NCI-H2029 treated with DMSO at 0.1 percent for 48 hours (cell line): ENCODE measurements around the gene CASP8AP2.
"Not testable (repeated sequence)": the region's sequence is repeated elsewhere in the genome, so short reads cannot be mapped to it uniquely, and the experiment has no call there.

Experiments used
- DNase-seq: peaks from one replicate; lab custom pipeline; 2025; lab: John Stamatoyannopoulos, UW

The CASP8AP2 gene

GRCh38 chr6:89826029-89826528 is 3.6 kb upstream of the CASP8AP2 start:
- DNase-seq = no peak

DNA sequence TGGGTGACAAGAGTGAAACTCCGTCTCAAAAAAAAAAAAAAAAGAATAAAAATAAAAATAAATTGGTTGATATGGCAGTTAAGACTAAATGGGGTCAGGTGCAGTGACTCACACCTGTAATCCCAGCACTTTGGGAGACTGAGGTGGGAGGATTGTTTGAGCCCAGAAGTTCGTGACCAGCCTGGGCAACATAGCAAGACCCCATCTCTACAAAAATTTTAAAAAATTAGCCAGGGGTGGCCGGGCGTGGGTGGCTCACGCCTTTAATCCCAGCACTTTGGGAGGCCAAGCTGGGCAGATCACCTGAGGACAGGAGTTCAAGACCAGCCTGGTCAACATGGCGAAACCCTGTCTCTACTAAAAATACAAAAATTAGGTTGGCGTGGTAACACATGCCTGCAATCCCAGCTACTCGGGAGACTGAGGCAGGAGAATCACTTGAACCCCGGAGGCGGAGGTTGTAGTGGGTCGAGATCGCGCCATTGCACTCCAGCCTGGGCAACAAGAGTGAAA is 1.1 kb upstream of the CASP8AP2 start:
- not testable (repeated sequence) for DNase-seq

DNA sequence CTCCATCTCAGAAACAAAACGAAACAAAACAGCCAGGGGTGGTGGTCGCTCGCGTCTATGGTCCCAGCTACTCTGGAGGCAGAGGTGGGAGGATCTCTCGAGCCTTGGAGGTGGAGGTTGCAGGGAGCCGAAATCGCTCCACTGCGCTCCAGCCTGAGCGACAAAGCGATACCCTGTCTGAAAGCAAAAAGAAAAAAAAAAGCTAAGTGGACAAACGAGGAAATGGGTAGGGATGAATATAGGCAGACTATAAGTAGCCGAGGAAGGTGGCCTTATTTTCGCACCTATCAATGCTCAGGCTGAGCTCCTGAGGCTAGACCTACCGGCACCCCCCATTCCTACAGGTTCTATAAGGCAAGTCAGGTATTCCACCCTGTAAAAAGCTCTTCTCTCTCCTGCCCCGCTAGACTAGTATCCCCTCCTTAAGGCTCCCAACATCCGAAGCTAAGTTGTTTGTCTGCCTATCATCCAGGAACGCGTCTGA is 650 bp upstream of the CASP8AP2 start:
- peak; percentile 76 for DNase-seq

- DNase-seq = no peak
These were observed 610 bp downstream of the CASP8AP2 start for GRCh38 chr6:89830170-89830809.

GRCh38 chr6:89834884-89835792 is 5.5 kb downstream of the CASP8AP2 start:
- DNase-seq = no peak

- no peak for DNase-seq
These were observed 7.1 kb downstream of the CASP8AP2 start for GRCh38 chr6:89836639-89837222.

GRCh38 chr6:89840538-89840937 is 10.9 kb downstream of the CASP8AP2 start:
- DNase-seq = no peak

DNA sequence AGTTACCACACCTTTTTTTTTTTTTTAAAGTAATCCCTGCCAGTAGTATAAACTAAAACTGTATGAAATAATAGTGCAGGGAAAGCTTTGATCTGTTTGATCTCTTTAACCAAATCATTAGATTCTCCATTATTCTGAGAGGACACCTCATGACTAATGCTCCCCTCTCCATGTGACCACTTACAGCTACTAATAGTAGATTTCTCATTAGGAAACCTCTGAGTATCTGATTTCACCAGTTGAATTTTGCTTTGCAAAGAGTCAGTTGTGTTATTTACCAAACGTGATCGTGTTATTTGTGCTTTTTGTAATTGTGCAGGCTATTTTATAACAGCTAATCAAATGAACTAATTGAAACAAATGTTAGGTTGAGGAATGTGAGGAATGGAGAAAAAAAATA is 12.5 kb downstream of the CASP8AP2 start:
- no peak for DNase-seq

- DNase-seq = no peak
These were observed 13.4 kb downstream of the CASP8AP2 start for GRCh38 chr6:89843070-89843469.

DNA sequence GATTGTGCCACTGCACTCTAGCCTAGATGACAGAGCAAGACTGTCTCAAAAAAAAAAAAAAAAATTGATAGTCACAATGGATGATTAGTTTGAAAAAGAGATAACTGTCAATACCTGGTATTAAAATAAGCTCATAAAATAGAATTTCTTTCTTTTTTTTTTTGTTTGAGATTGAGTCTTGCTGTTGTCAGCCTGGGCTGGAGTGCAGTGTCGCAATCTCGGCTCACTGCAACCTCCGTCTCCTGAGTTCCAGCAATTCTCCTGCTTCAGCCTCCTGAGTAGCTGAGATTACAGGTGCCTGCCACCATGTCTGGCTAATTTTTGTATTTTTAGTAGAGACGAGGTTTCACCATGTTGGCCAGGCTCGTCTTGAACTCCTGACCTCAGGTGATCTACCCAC is 17.8 kb downstream of the CASP8AP2 start:
- DNase-seq = not testable (repeated sequence)

DNA sequence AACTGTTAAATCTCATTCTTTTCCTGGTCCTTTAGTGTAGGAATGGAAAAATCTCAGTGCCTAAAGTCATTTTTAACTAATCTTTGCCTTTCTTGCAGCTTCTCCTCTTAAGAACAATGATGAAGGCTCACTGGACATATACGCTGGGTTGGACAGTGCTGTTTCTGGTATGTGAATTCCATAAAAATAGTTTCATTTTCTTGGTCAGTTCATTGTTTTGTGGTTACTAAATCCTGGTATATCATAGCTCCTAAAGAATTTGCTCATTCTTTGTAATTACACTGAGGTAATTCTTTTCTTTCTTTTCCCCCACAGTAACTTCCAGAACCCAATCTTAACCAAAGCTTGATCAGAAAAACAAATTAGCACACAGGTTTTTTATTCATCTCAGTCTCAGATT is 23.4 kb downstream of the CASP8AP2 start:
- no peak for DNase-seq

GRCh38 chr6:89858041-89858440 is 28.4 kb downstream of the CASP8AP2 start:
- DNase-seq = no peak

- DNase-seq = no peak
These were observed 30.1 kb downstream of the CASP8AP2 start for GRCh38 chr6:89859744-89860143.

GRCh38 chr6:89862273-89862672 is 32.6 kb downstream of the CASP8AP2 start:
- no peak for DNase-seq

- no peak for DNase-seq
These were observed 33.0 kb downstream of the CASP8AP2 start for GRCh38 chr6:89862698-89863097.

- no peak for DNase-seq
These were observed 36.5 kb downstream of the CASP8AP2 start for GRCh38 chr6:89866024-89866678.

- no peak for DNase-seq
These were observed 44.0 kb downstream of the CASP8AP2 start for GRCh38 chr6:89873721-89874120.

DNA sequence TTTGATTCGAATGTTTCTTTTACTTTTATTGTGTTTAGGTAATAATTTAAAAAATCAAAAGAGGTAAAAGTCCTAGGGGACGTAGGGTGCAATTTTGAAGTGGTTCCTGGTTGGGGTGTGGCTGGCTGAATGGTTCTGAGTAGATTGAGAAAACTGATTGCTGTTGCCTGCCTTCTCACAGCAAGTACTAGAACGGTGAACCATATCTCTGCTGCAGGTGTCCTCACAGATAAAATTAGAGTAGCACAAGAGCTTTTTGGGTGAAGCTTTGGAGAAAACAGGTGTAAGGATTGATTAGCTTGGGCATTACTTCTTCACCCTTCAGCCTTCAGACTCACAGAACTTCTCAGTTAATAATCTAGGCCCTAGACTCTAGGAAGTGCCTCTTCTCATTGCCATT is 44.8 kb downstream of the CASP8AP2 start:
- DNase-seq = no peak

GRCh38 chr6:89886378-89887120 is 56.9 kb downstream of the CASP8AP2 start:
- DNase-seq = no peak

DNA sequence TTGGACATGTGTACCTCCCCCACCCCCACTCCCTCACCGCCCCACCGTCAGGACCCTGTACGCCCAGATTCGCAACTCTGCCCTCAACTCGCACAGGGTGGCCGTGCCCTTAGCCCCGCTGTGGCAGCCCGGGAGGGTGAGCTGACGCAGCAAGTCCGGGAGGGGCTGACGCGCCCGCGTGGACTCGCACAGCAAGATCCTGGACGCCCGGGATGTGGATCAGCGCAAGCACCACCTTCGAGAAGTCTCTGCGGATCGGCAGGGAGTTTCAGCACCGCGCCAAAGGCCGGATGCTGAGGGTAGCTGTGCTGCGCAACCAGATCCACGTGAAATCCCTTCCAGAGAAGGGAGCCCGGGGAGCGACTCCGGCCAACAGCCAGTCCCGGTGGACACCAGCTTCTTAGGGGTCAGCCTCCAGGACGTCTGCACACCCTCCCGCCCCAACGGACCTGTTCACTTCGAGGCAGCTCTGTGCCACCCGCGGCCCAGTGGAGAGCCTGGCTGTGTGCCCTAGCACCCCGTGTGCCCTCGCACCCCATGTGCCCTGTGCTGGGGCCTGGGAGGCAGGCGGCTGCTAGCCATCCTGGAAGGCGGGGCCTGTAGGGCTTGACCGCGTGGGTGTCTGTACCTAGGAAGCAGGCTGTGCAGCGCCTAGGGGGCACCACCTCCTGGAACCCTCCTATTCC is 57.9 kb downstream of the CASP8AP2 start:
- no peak for DNase-seq

GRCh38 chr6:89888138-89888514 is 58.4 kb downstream of the CASP8AP2 start:
- DNase-seq = no peak
